HG02798 (cell line): ENCODE data around the gene CDH18.

Source experiments
- ATAC-seq: cut with Tn5 transposase; IDR thresholded peaks from one replicate; pipeline ENCODE4 v1.9.1; 2021; ENCODE audit warnings: mild to moderate bottlenecking; ENCODE audit not compliant: unreplicated experiment, poor library complexity

Gene CDH18

DNA sequence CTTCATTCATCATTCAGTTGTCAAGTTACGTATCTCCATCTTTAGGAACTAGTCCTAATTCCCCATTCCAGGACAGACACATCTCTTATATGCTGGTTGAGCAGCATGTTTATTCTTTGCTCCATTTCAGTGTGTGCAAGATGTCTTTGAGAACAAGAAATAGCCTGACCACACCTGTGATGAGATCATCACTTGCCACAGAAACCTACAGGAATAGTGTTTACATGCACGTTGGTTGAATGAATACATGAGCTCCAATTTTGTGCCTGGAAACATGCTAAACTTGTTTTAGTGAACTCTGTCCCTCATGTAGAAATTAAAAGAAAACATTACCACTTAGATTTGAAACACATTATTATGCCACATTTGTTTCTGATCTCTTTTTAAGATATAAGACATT lies 489.1 kb downstream of the CDH18 start:
- no peak for ATAC-seq

GRCh38 chr5:19497229-19497815 lies 490.7 kb downstream of the CDH18 start:
- no peak for ATAC-seq

DNA sequence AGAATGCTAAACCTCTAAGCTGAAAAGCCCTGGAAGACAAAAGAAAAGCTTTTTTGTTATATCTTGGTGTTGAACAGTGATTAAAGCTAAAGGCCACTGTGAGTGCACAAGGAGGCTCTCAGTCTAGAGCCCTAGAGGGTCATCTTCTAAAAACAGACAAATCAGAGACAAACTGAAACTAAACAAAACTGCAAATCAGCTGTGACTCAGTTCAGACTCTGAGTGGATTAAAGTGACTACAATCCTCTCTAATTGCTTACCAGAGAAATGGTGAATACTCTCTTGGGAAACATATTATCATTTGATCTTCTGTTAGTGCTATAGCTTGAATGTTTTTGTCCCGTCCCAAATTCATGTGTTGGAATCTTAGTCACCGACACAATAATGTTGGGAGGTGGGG lies 491.9 kb downstream of the CDH18 start:
- no peak for ATAC-seq

GRCh38 chr5:19492861-19493260 lies 495.1 kb downstream of the CDH18 start:
- ATAC-seq, result no peak

DNA sequence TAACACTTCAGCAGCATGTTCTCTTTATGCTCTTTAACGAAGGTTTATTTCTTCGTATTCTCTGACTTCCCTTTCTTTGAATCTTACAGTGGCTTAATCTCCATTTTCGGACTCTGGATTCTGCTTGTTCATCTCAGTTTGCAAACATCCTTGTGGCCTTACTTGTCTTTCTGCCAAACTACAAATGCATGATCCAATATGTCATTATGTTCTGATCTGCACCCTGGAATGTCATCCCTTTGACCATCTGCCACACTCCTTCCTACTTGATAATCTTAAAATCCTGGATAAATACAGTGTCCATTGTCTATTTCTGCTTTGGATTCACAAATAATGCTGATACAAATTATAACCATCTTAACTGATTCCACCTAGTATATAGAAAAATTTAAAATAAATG lies 499.2 kb downstream of the CDH18 start:
- no peak for ATAC-seq

GRCh38 chr5:19487480-19487879 lies 500.5 kb downstream of the CDH18 start:
- no peak for ATAC-seq

- ATAC-seq, result no peak
Measured at GRCh38 chr5:19479562-19479961, 508.4 kb downstream of the CDH18 start.

- no peak for ATAC-seq
Measured at GRCh38 chr5:19462019-19462418, 526.0 kb downstream of the CDH18 start.

- ATAC-seq, result no peak
Measured at GRCh38 chr5:19424506-19424905, 563.5 kb downstream of the CDH18 start.
